Stomach (tissue), 4 donors: ENCODE measurements around the gene OSTF1.

Source experiments
- EP300 ChIP-seq: sonication (generic); formaldehyde crosslinking; IDR thresholded peaks from one replicate; pipeline ENCODE4 v1.6.1; 2017; ENCODE audit warnings: antibody characterized with exemption
- POLR2A ChIP-seq, 4 donors: fragments of 450-650 bp; IDR thresholded peaks; one replicate each; pipeline ENCODE4 v1.6.1; 2016; ENCODE audit warnings: antibody characterized with exemption in 4 of 4, control low read depth in 2 of 4, mild to moderate bottlenecking in 1 of 4, moderate library complexity in 1 of 4
- POLR2AphosphoS5 ChIP-seq, 3 donors: sonication (generic); formaldehyde crosslinking; IDR thresholded peaks; one replicate each; pipeline ENCODE4 v1.6.1; 2016; ENCODE audit warnings: antibody characterized with exemption in 3 of 3
- TF ChIP-seq, protein P1 (sequence below), 7 experiments: fragments of 450-650 bp in 4 of 7; fragments of 200-600 bp in 3 of 7; sonication (generic) in 3 of 7; IDR thresholded peaks; one replicate each; pipeline ENCODE4 v1.5.1; 2016 to 2019; ENCODE audit warnings: antibody characterized with exemption in 7 of 7, control low read depth in 2 of 7, mild to moderate bottlenecking in 1 of 7

DNA sequence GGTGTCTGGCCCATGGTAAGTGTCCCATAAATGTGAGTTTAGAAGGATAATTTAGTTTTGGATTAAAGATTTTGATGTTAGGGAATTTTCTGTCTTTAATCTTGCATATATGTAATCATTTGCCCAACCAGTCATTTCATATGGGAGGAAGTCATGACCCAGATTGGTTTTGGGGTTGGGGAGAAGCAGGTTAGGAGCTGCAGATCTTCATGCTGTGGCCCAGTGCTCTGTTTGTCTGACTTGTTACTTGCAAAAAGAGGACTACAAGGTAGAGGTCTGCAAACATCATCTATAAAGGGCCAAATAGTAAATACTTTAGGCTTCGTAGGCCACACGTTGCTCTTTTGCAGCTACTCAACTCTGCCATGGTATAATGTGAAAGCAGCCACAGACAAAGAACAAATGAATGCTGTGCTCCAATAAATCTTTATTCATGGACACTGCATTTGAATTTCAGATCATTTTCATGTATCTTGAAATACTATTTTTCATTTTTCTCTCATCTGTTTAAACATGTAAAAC, 16.8 kb downstream of the OSTF1 start:
- TF ChIP-seq POLR2A (IDR thresholded peaks at IDR 0.05) = no peak
- no peak for TF ChIP-seq POLR2AphosphoS5 (IDR thresholded peaks at IDR 0.05)
- TF ChIP-seq, protein P1, sequence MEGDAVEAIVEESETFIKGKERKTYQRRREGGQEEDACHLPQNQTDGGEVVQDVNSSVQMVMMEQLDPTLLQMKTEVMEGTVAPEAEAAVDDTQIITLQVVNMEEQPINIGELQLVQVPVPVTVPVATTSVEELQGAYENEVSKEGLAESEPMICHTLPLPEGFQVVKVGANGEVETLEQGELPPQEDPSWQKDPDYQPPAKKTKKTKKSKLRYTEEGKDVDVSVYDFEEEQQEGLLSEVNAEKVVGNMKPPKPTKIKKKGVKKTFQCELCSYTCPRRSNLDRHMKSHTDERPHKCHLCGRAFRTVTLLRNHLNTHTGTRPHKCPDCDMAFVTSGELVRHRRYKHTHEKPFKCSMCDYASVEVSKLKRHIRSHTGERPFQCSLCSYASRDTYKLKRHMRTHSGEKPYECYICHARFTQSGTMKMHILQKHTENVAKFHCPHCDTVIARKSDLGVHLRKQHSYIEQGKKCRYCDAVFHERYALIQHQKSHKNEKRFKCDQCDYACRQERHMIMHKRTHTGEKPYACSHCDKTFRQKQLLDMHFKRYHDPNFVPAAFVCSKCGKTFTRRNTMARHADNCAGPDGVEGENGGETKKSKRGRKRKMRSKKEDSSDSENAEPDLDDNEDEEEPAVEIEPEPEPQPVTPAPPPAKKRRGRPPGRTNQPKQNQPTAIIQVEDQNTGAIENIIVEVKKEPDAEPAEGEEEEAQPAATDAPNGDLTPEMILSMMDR (IDR thresholded peaks at IDR 0.05) = no peak
- no peak for TF ChIP-seq EP300
